Measurements from ENCODE around the gene MYOM3. TPM values are rescaled to one million over a fixed set of nuclear protein-coding genes. Genes with fewer than 3 reads are reported as not detected.
"Not testable (repeated sequence)": the region's sequence is repeated elsewhere in the genome, so short reads cannot be mapped to it uniquely, and the experiment has no call there.

The MYOM3 gene
- total and polyA plus RNA-seq, 3 experiments from 2014 or later: not detected

DNA sequence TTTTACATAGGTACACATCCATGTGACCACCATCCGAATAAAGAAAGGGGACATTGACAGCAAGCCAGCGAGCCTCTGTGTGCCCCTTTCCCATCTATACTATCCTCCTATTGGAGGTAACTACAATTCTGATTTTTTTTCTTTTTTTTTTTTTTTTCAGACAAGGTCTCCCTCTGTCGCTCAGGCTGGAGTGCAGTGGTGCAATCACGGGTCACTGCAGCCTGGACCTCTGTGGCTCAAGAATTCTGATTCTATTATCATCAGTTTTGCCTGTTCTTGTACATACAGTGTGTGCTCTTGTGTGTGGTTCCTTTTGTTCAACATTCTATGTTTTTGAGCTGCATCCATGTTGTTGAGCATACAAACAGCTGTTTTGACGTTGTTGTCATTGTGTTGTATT, 75.8 kb downstream of the MYOM3 start:
- Histone ChIP-seq H3K9me3 (ENCODE audit: low read length) (no peaks in the 10 kb centered on the region), H3K36me3 (ENCODE audit: insufficient read depth, low read length) (no peaks in the 10 kb centered on the region), H3K4me3 (ENCODE audit: low read length) (no peak overlapping the region), H3K4me1 (ENCODE audit: insufficient read depth, low read length) (no peaks in the 10 kb centered on the region), H3K27ac (ENCODE audit: low read depth, low read length) (no peak overlapping the region), H3K27me3 (ENCODE audit: insufficient read depth, low read length, poor library complexity, severe bottlenecking) (no peaks in the 10 kb centered on the region)
- H3K4me1 Mint-ChIP-seq: peaks cover 0 to 4% (median 3%) of the 10 kb centered on the region in 3 donors
- no peak overlapping the region for H3K4me3 Mint-ChIP-seq
- peaks cover 2 to 25% of the 10 kb centered on the region in 2 donors for H3K27me3 Mint-ChIP-seq
- CTCF ChIA-PET: no interaction called here
- H3K9me3 Mint-ChIP-seq: no peaks in the 10 kb centered on the region
- DNase-seq: no peak
- no peaks in the 10 kb centered on the region for H3K36me3 Mint-ChIP-seq
- POLR2A ChIA-PET: no interaction called here
- H3K27ac Mint-ChIP-seq: no peak overlapping the region

DNA sequence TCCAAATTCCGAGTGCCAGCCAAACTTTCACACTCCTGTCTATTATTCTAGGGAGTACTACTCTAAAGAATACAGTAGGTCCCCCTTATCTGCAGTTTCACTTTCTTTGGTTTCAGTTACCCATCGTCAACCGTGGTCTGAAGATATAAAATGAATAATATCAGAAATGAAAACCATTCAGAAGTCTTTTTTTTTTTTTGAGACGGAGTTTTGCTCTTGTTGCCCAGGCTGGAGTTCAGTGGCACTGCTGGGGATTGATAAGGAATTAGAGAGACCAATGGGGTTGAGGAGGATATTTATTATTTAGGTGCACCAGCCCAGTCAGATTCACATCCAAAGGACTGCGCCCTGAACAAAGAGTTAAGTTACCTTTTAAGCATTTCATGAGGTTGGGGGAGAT, 79.0 kb downstream of the MYOM3 start:
- POLR2A ChIA-PET: no interaction called here
- no peaks in the 10 kb centered on the region for H3K4me1 ChIP-seq (ENCODE audit: insufficient read depth, low read length)
- H3K36me3 ChIP-seq (ENCODE audit: insufficient read depth, low read length): no peaks in the 10 kb centered on the region
- Mint-ChIP-seq H3K9me3 (no peaks in the 10 kb centered on the region), H3K36me3 (no peaks in the 10 kb centered on the region), H3K27me3 (peaks cover 5 to 20% of the 10 kb centered on the region in 2 donors), H3K27ac (no peak overlapping the region), H3K4me3 (no peak overlapping the region), H3K4me1 (peaks cover 0 to 6% (median 3%) of the 10 kb centered on the region in 3 donors)
- H3K27ac ChIP-seq (ENCODE audit: low read depth, low read length): no peak overlapping the region
- DNase-seq: no peak
- H3K27me3 ChIP-seq (ENCODE audit: insufficient read depth, low read length, poor library complexity, severe bottlenecking): no peaks in the 10 kb centered on the region
- CTCF ChIA-PET: no interaction called here
- H3K9me3 ChIP-seq (ENCODE audit: low read length): no peaks in the 10 kb centered on the region
- no peak overlapping the region for H3K4me3 ChIP-seq (ENCODE audit: low read length)

DNA sequence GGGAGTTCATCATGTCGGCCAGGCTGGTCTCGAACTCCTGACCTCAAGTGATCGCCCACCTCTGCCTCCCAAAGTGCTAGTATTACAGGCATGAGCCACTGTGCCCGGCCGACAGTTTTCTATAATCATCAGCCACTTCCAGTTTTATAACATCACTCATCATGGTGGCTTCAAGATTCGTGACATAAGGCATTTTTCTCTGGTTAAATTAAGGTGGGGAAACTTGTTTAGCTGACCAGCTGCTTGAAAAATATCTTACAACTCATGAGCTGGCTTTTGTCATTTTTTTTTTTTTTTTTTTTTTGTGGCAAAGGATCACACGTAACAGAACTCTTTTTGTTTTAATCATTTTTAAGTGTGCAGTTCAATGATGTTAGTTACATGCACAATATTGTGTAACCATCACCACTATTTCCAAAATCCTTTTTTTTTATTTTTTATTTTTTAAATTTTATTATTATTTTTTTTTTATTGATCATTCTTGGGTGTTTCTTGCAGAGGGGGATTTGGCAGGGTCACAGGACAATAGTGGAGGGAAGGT, 80.9 kb downstream of the MYOM3 start:
- POLR2A ChIA-PET; H3K36me3 Mint-ChIP-seq; H3K27ac Mint-ChIP-seq; H3K4me1 ChIP-seq (ENCODE audit: insufficient read depth, low read length); H3K4me1 Mint-ChIP-seq; CTCF ChIA-PET; H3K9me3 ChIP-seq (ENCODE audit: low read length); H3K4me3 Mint-ChIP-seq; H3K4me3 ChIP-seq (ENCODE audit: low read length); H3K27ac ChIP-seq (ENCODE audit: low read depth, low read length); DNase-seq; H3K9me3 Mint-ChIP-seq; H3K36me3 ChIP-seq (ENCODE audit: insufficient read depth, low read length); H3K27me3 ChIP-seq (ENCODE audit: insufficient read depth, low read length, poor library complexity, severe bottlenecking): not testable (repeated sequence)
- H3K27me3 Mint-ChIP-seq: peaks cover 5 to 20% of the 10 kb centered on the region in 2 donors

DNA sequence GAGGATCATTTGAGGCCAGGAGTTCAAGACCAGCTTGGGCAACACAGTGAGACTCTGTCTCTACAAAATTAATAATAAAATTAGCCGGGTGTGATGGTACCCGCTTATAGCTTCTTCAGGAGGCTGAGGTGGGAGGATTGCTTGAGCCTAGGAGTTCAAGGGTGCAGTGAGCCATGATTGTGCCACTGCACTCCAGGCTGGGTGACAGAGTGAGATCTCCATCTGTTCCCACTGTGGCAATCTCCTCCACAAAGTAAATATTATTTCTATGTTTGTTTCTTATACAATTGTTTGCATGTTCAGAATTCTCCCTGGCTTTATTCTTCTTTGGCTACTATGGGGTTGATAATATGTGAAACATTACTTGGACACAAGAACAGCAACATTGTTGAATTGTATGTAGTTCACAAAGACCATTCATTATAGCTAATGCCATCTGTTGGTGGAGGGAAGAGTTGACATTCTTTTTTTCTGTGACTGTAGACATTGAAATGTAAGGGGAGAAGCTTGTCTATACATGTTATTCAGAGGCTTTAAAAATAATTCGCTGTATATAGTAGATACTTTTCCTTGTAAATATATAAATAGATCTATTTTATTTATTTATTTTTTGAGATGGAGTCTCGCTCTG, 84.0 kb downstream of the MYOM3 start:
- H3K9me3 Mint-ChIP-seq: no peaks in the 10 kb centered on the region
- no peak overlapping the region for H3K27ac ChIP-seq (ENCODE audit: low read depth, low read length)
- DNase-seq: peak in 1 of 5 donors; percentile 12
- H3K4me1 ChIP-seq (ENCODE audit: insufficient read depth, low read length): no peaks in the 10 kb centered on the region
- H3K36me3 ChIP-seq (ENCODE audit: insufficient read depth, low read length): no peaks in the 10 kb centered on the region
- H3K4me1 Mint-ChIP-seq: peaks cover 0 to 5% (median under 1%) of the 10 kb centered on the region in 3 donors
- ChIA-PET POLR2A (interaction anchor here (0.9 kb wide), 1 partner anchor 69 kb away, joined by 3 read pairs; no protein-coding TSS in a partner anchor), CTCF (interaction anchor here (0.9 to 1.0 kb wide), 2 partner anchors 8 to 218 kb away, joined by 3 read pairs; no protein-coding TSS in a partner anchor)
- H3K4me3 Mint-ChIP-seq: no peak overlapping the region
- H3K9me3 ChIP-seq (ENCODE audit: low read length): no peaks in the 10 kb centered on the region
- H3K4me3 ChIP-seq (ENCODE audit: low read length): no peak overlapping the region
- no peaks in the 10 kb centered on the region for H3K36me3 Mint-ChIP-seq
- H3K27me3 Mint-ChIP-seq: peaks cover 3 to 7% of the 10 kb centered on the region in 2 donors
- no peak overlapping the region for H3K27ac Mint-ChIP-seq
- no peaks in the 10 kb centered on the region for H3K27me3 ChIP-seq (ENCODE audit: insufficient read depth, low read length, poor library complexity, severe bottlenecking)

DNA sequence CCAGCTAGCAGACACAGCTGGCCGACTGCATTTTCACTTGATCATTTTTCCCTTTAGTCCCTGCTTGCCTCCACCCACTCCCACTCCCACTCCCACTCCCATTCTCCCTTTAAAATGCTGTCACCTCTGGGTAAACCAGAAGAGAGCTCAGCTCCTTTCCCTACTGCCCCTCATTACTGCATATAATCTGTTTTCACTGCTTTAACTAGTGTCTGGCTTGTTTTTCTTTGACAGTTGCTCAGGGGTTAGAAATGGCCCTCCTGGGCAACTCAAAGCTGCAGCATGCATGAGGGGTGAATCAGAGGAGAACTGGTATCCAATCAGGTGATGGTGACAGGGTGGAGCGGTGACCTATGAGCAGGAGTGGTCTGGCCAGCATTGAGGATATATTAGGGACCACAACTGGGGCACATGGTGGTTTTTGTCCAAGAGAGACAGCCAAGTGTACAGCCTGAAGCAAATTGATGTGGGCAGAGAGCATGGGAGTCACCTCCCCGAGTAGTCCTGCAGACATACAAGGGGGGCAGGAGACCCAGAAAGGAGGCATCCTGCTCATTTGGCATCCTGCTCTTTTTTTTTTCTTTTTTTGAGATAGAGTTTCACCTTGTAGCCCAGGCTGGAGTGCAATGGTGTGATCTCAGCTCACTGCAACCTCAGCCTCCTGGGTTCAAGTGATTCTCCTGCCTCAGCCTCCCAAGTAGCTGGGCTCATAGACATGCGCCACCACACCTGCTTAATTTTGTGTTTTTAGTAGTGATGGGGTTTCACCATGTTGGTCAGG, 89.2 kb downstream of the MYOM3 start:
- Histone ChIP-seq H3K27me3 (ENCODE audit: insufficient read depth, low read length, poor library complexity, severe bottlenecking) (no peaks in the 10 kb centered on the region), H3K4me1 (ENCODE audit: insufficient read depth, low read length) (no peaks in the 10 kb centered on the region), H3K4me3 (ENCODE audit: low read length) (no peak overlapping the region), H3K36me3 (ENCODE audit: insufficient read depth, low read length) (no peaks in the 10 kb centered on the region), H3K9me3 (ENCODE audit: low read length) (no peaks in the 10 kb centered on the region), H3K27ac (ENCODE audit: low read depth, low read length) (no peak overlapping the region)
- Mint-ChIP-seq H3K4me1 (no peaks in the 10 kb centered on the region), H3K36me3 (no peaks in the 10 kb centered on the region), H3K27me3 (no peaks in the 10 kb centered on the region), H3K4me3 (no peak overlapping the region), H3K9me3 (no peaks in the 10 kb centered on the region), H3K27ac (no peak overlapping the region)
- no peak for DNase-seq
- POLR2A ChIA-PET: no interaction called here
- CTCF ChIA-PET: no interaction called here

DNA sequence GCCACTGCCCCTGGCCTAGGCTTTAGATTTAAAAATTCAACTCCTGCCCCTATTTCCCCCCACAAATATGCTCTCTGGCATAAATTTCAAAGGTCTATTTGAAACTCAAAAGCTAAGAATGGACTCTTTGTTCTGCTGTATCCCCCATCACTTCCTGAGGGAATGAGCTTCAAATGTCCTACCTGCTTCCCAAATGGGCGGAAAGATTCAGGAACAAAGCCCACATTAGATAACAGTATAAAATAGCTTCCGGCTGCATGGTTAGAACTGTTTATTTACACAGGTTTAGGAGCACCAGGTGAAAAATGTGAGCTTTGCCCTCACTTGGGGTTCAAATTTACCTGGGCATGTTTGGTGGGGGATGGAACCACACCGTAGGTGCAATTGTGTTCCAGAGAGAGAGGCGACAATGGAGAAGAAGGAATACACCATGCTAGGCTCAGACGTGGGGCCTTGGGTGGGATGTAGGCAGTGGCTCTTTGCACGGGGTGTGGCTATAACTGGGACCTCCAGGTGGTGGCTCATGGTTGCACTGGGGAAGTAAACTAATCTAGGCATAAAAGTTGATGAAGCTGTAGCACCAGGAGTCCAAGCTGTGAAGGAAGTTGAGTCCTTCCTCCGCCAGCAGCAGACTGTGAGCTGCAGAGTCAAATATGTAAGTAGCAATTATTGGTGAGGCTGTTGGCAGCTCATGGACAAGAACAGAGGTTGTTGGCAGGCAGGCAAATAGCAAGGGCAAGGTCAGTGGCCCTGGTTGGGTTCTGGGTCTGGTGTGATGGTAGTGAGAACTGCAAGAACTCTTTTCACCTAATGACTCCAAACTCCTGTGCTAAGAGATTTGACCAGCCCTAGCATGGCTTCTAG, 90.3 kb downstream of the MYOM3 start:
- Histone ChIP-seq H3K27ac (ENCODE audit: low read depth, low read length) (no peak overlapping the region), H3K9me3 (ENCODE audit: low read length) (no peaks in the 10 kb centered on the region), H3K4me3 (ENCODE audit: low read length) (no peak overlapping the region), H3K4me1 (ENCODE audit: insufficient read depth, low read length) (no peaks in the 10 kb centered on the region), H3K36me3 (ENCODE audit: insufficient read depth, low read length) (no peaks in the 10 kb centered on the region), H3K27me3 (ENCODE audit: insufficient read depth, low read length, poor library complexity, severe bottlenecking) (no peaks in the 10 kb centered on the region)
- no peaks in the 10 kb centered on the region for H3K4me1 Mint-ChIP-seq
- POLR2A ChIA-PET: no interaction called here
- no peaks in the 10 kb centered on the region for H3K36me3 Mint-ChIP-seq
- H3K4me3 Mint-ChIP-seq: no peak overlapping the region
- no peaks in the 10 kb centered on the region for H3K9me3 Mint-ChIP-seq
- H3K27me3 Mint-ChIP-seq: peaks cover 0 to 4% of the 10 kb centered on the region in 2 donors
- CTCF ChIA-PET: no interaction called here
- peak overlapping the region in 1 of 8 donors; percentile 63 for H3K27ac Mint-ChIP-seq
- no peak for DNase-seq

DNA sequence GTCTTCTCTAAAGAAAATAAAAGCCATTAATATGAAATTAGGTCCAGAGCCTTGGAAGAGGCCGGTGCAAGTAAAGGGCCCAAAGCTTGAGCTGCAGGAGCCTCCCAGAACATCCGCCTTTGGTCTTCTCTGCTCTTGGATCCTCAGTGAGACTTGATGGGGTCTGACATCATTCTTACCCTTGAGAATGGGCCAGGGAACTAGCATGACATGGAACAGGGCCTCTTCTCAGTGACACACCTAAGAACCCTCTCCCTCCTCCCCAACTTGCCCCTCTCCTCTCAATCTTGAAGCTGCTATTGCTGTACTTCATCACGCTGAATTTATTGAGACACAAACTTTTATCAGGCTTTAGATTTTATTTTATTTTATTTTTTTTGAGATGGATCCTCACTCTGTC, 91.5 kb downstream of the MYOM3 start:
- H3K36me3 Mint-ChIP-seq: no peaks in the 10 kb centered on the region
- Histone ChIP-seq H3K4me1 (ENCODE audit: insufficient read depth, low read length) (no peaks in the 10 kb centered on the region), H3K27me3 (ENCODE audit: insufficient read depth, low read length, poor library complexity, severe bottlenecking) (no peaks in the 10 kb centered on the region), H3K27ac (ENCODE audit: low read depth, low read length) (no peak overlapping the region), H3K4me3 (ENCODE audit: low read length) (no peak overlapping the region), H3K9me3 (ENCODE audit: low read length) (no peaks in the 10 kb centered on the region), H3K36me3 (ENCODE audit: insufficient read depth, low read length) (no peaks in the 10 kb centered on the region)
- CTCF ChIA-PET: no interaction called here
- H3K4me3 Mint-ChIP-seq: no peak overlapping the region
- H3K4me1 Mint-ChIP-seq: no peaks in the 10 kb centered on the region
- no peak for DNase-seq
- peak overlapping the region in 1 of 8 donors; percentile 26 for H3K27ac Mint-ChIP-seq
- H3K9me3 Mint-ChIP-seq: no peaks in the 10 kb centered on the region
- POLR2A ChIA-PET: no interaction called here
- peaks cover 0 to 8% of the 10 kb centered on the region in 2 donors for H3K27me3 Mint-ChIP-seq

DNA sequence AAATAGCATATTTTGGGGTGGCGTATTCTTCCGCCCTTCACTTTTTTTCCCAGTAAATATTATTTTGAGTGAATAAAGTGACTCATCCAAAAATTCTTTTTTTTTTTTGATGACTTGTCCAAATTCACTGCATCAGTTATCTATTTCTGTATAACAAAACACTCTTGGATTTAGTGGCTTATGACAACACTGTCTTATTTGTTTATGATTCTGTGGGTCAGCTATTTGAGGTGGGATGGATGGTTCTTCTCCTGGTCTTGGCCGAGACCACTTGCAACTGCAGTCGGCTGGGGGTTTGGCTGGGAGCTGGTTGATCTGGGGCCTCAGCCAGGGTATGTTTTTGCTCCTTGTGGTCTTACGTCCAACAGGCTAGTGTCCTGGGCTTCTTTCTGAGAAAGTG, 91.9 kb downstream of the MYOM3 start:
- Mint-ChIP-seq H3K4me1 (no peaks in the 10 kb centered on the region), H3K36me3 (no peaks in the 10 kb centered on the region), H3K9me3 (no peaks in the 10 kb centered on the region), H3K27me3 (peaks cover 0 to 8% of the 10 kb centered on the region in 2 donors), H3K27ac (no peak overlapping the region), H3K4me3 (no peak overlapping the region)
- DNase-seq: no peak
- POLR2A ChIA-PET: no interaction called here
- Histone ChIP-seq H3K27me3 (ENCODE audit: insufficient read depth, low read length, poor library complexity, severe bottlenecking) (no peaks in the 10 kb centered on the region), H3K9me3 (ENCODE audit: low read length) (no peaks in the 10 kb centered on the region), H3K36me3 (ENCODE audit: insufficient read depth, low read length) (no peaks in the 10 kb centered on the region), H3K27ac (ENCODE audit: low read depth, low read length) (no peak overlapping the region), H3K4me1 (ENCODE audit: insufficient read depth, low read length) (no peaks in the 10 kb centered on the region), H3K4me3 (ENCODE audit: low read length) (no peak overlapping the region)
- CTCF ChIA-PET: interaction anchor here (0.7 to 1.0 kb wide), 2 partner anchors 8 to 118 kb away, joined by 3 read pairs; no protein-coding TSS in a partner anchor
